Kidney (tissue), 14 donors: ENCODE measurements around the gene RHBDL1. TPM values are rescaled to one million over a fixed set of nuclear protein-coding genes. Genes with fewer than 3 reads are reported as not detected.

ENCODE experiments used
- DNase-seq, 5 donors: peaks; one replicate each; pipeline ENCODE4 v3.0.0-alpha.2; 2013 to 2020
- FAIRE-seq: peaks from 2 replicates; lab custom pipeline; 2012; peaks lifted over from hg19 to GRCh38; lab: Jason Lieb, UNC
- H3K27ac ChIP-seq, 2 donors: one replicate each; pipeline ENCODE4 v1.7.0; 2013; ENCODE audit warnings: low read depth in 2 of 2, low read length in 2 of 2, inconsistent platforms in 1 of 2
- H3K27me3 ChIP-seq: one replicate; pipeline ENCODE4 v1.7.1; 2013; ENCODE audit warnings: low read length, inconsistent platforms; ENCODE audit not compliant: control insufficient read depth, insufficient read depth
- H3K36me3 ChIP-seq, 3 donors: one replicate each; pipeline versions ENCODE4 v1.7.0 to v1.7.1; 2013; ENCODE audit warnings: low read length in 3 of 3, control low read depth in 1 of 3, inconsistent platforms in 1 of 3; ENCODE audit not compliant: insufficient read depth in 3 of 3, control insufficient read depth in 2 of 3
- H3K4me1 ChIP-seq, 3 donors: one replicate each; pipeline versions ENCODE4 v1.7.0 to v1.7.1; 2013; ENCODE audit warnings: low read length in 3 of 3, inconsistent platforms in 1 of 3, low read depth in 1 of 3; ENCODE audit not compliant: control insufficient read depth in 2 of 3, insufficient read depth in 2 of 3
- H3K4me3 ChIP-seq, 3 donors: one replicate each; pipeline versions ENCODE4 v1.7.0 to v1.8.1; 2013; ENCODE audit warnings: low read length in 3 of 3, control low read depth in 1 of 3, inconsistent platforms in 1 of 3
- H3K9ac ChIP-seq, 3 donors: one replicate each; pipeline versions ENCODE4 v1.7.0 to v1.7.1; 2013; ENCODE audit warnings: low read length in 3 of 3, control low read depth in 1 of 3, inconsistent platforms in 1 of 3
- H3K9me3 ChIP-seq, 3 donors: one replicate each; pipeline versions ENCODE4 v1.7.0 to v1.7.1; 2013; ENCODE audit warnings: low read length in 3 of 3, control low read depth in 1 of 3, inconsistent platforms in 1 of 3; ENCODE audit not compliant: control insufficient read depth in 2 of 3, insufficient read depth in 1 of 3
- CTCF ChIP-seq: IDR thresholded peaks from 3 replicates; pipeline ENCODE4 v1.5.1; 2012; ENCODE audit warnings: mild to moderate bottlenecking, moderate library complexity, borderline replicate concordance; ENCODE audit not compliant: insufficient read depth; ENCODE audit errors: extremely low read depth
- intact Hi-C: fragments of 100-400 bp; cut with DNase I; formaldehyde crosslinking; loops from one replicate; pipeline ENCODE4 v1.11.1; 2022
- polyA plus RNA-seq: library from polyadenylated mRNA; stranded (reverse); fragments of 350-450 nt; fragmentation: Illumina TruSeq; extraction: RNeasy Lipid Tissue Mini Kit (QIAGEN cat#74804); gene quantifications from one replicate; pipeline ENCODE4 v1.2.3, GENCODE V29; 2014; ENCODE audit warnings: low read depth, low replicate concordance; ENCODE audit not compliant: insufficient read depth
- total RNA-seq: library from RNA; stranded (reverse); fragmentation: NEBNext Ultra II Directional; extraction: Animal tissue kit (Norgen Biotek cat#: 25700); gene quantifications from one replicate; pipeline ENCODE4 v1.2.1, GENCODE V29; 2021
- donor health status: control.
- donor health status: control.
- donor health status: control.
- donor health status: control.
- donor health status: control.
- donor health status: DM: yes; HTN: yes; CAD: no.
- donor health status: Normal renal cell carcinoma (clear cell type).

Gene RHBDL1
- total and polyA plus RNA-seq, 2 donors from 2014 or later = 0.88 to 9.7 TPM

GRCh38 chr16:648071-648780 is 27.2 kb upstream of the RHBDL1 start:
- peak overlapping the region; percentile 68 to 78 for H3K27ac ChIP-seq
- no peak for TF ChIP-seq CTCF
- DNase-seq (no peak), FAIRE-seq (no peak)
- H3K4me1 ChIP-seq = peaks cover 0 to 37% (median 12%) of the 10 kb centered on the region in 3 donors
- no peaks in the 10 kb centered on the region for H3K9me3 ChIP-seq
- intact Hi-C loops = no loop called here
- H3K27me3 ChIP-seq = no peaks in the 10 kb centered on the region
- peak overlapping the region; percentile 42 to 56 (median 55) for H3K4me3 ChIP-seq
- H3K36me3 ChIP-seq = no peaks in the 10 kb centered on the region
- peak overlapping the region in 2 of 3 donors; percentile 52 to 54 for H3K9ac ChIP-seq

GRCh38 chr16:648781-649589 is 26.5 kb upstream of the RHBDL1 start, which contains the start of gene WDR90:
Gene WDR90, plus strand, starts transcription at chr16:649365. Its CDS starts 52 bp downstream, at chr16:649417.
- Histone ChIP-seq H3K4me3 (peak within 1 kb of the TSS; percentile 42 to 56 (median 55)), H3K4me1 (peaks cover 0 to 37% (median 12%) of the 10 kb centered on the region in 3 donors), H3K27me3 (no peaks in the 10 kb centered on the region), H3K27ac (peak within 1 kb of the TSS; percentile 68 to 78), H3K9ac (peak within 1 kb of the TSS in 2 of 3 donors; percentile 52 to 54), H3K9me3 (no peaks in the 10 kb centered on the region), H3K36me3 (no peaks in the 10 kb centered on the region)
- FAIRE-seq (no peak), DNase-seq (peak; percentile 92 to 98 (median 95))
- intact Hi-C loops = no loop called here
- peak; percentile 1 for TF ChIP-seq CTCF

- H3K36me3 ChIP-seq = no peaks in the 10 kb centered on the region
- peak overlapping the region in 2 of 3 donors; percentile 29 to 56 for H3K4me3 ChIP-seq
- peak overlapping the region in 1 of 3 donors; percentile 46 for H3K9ac ChIP-seq
- no peak overlapping the region for H3K27ac ChIP-seq
- no peaks in the 10 kb centered on the region for H3K27me3 ChIP-seq
- DNase-seq (no peak), FAIRE-seq (no peak)
- no peak for TF ChIP-seq CTCF
- peaks cover 0 to 34% (median 12%) of the 10 kb centered on the region in 3 donors for H3K4me1 ChIP-seq
- intact Hi-C loops = no loop called here
- no peaks in the 10 kb centered on the region for H3K9me3 ChIP-seq
These were observed 25.8 kb upstream of the RHBDL1 start for GRCh38 chr16:649631-650030.
